HG03108 (cell line): ENCODE results near the gene KLF8.
"Not testable (repeated sequence)": the region's sequence is repeated elsewhere in the genome, so short reads cannot be mapped to it uniquely, and the experiment has no call there.

Experiments used
- ATAC-seq: cut with Tn5 transposase; IDR thresholded peaks from one replicate; pipeline ENCODE4 v1.9.1; 2021; ENCODE audit warnings: moderate library complexity; ENCODE audit not compliant: unreplicated experiment

Gene KLF8

DNA sequence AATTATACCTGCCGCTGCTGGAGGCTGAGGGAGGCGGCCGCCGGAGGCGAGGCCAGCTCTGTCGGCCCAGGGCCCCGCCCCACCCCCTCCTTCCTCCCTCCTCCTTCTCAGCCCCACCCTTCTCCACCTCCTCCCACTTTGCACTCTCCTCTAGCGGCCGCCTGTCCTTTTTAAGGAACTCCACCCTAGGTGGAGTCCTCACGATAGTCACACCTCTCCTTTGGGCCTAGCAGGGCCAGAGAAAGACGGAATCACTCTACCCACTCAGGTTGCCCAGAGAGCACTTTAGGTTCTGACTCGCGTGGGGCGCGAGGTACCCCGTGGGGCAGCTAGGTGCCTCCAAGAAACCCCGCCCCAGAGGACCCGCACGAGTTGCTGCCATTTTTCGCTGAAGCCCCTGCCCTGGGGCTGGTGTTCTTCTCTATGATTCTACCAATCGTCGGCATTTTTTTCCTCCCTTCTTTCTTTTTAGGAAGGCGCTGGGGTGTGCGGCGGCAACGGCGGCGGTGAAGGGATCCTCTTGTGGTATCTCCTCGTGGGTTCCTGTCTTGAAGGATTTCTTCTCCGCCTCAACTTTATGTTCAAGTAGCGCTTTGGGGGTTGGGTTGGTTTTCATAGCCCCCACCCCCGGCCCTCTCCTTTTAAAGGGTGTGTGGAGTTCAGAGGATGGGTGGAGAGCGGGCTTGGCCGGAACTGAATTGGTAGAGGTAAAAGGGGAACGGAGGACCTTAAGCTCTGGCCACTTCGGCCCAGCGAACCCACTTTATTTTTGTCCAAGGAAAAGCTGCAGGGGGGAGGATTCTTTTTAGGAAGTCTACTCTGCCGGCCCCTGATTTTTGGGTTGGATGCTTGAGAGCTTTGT, at the start of gene KLF8:
Gene KLF8 (plus strand): TSS at position 136 of the 862 bp plus-strand sequence. CDS start 979 bp downstream, outside the sequence.
- ATAC-seq, result peak; percentile 57

DNA sequence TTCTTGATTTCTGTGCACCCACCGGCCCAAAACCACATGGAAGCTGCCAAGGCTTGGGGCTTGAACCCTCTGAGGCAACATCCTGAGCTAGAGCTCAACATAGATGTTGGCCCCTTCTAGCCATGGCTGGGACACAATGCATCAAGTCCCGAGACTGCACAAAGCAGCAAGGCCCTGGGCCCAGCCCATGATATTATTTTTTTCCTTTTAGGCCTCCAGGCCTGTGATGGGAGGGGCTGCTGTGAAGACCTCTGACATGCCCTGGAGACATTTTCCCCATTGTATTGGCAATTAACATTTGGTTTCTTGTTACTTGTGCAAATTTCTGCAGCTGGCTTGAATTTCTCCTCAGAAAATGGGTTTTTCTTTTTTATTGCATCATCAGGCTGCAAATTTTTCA, 25.2 kb upstream of the KLF8 start:
- ATAC-seq, result not testable (repeated sequence)

- ATAC-seq, result no peak
These were observed 20.5 kb upstream of the KLF8 start for GRCh38 chrX:56211701-56212100.

DNA sequence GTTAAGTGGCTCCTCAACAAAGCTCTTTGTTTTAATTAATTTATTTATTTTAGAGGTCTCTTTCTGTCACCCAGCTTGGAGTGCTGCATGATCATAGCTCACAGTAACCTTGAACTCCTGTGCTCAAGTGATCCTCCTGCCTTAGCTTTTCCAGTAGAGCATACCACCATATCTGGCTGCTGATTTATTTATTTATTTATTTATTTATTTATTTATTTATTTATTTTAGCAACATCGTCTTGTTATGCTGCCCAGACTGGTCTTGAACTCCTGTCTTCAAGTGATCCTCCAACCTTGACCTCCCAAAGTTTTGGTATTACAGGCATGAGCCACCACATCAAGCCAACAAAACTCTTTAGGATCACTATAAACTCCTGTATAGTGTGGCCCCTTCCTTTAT, 15.8 kb upstream of the KLF8 start:
- no peak for ATAC-seq

GRCh38 chrX:56219700-56220099, 12.5 kb upstream of the KLF8 start:
- ATAC-seq, result no peak

GRCh38 chrX:56221101-56221500, 11.1 kb upstream of the KLF8 start:
- no peak for ATAC-seq

- no peak for ATAC-seq
These were observed 9.6 kb upstream of the KLF8 start for GRCh38 chrX:56222473-56223000.

- no peak for ATAC-seq
These were observed 5.2 kb upstream of the KLF8 start for GRCh38 chrX:56226980-56227379.

DNA sequence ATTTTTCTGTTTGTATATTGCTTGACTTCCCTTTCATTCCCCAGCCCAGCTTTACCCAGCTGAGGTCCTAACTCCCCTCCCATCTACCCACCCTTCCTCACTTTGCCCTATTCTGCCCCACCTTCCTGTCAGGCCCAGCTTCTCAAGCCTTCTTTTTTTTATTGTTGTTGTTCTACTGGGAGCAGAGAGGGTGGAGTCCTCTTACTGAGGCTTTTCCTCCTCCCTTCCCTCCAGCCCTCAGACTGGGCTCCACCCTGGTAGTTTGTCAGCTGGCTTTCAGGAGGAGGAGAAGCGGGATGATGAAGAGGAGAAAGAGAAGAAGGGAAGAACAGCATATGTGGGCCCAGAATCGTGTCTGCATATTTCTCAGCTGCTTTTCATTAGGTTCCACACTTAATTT, 3.2 kb upstream of the KLF8 start:
- ATAC-seq, result no peak

DNA sequence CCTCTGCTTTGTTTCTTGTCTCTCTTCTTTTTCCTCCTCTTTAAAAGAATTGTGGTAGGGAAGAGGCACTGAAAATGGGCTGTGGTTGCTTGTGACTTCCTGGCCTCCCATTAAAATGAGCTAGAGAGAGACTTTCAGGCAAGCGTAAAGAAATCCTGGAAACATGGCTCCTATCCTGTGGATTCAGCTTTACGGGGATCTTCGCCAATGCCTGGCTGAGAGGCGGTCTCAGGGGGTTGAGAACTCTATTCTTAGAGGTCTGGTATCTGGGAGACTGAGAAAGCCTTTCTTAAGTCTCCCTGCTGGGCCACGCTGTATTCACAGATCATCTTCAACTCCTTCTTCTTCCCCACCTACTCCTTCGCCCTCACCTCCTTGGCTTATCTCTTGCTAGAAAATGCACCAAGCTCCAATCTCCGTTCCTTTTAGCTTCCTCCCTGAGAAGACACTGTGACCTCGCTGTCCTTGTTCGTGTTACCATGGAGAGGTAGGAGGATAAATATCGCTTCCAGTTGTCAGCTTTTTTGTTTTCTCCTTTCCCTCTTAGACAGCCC, 542 bp upstream of the KLF8 start:
- ATAC-seq, result no peak

GRCh38 chrX:56233100-56233499, 944 bp downstream of the KLF8 start:
- no peak for ATAC-seq

DNA sequence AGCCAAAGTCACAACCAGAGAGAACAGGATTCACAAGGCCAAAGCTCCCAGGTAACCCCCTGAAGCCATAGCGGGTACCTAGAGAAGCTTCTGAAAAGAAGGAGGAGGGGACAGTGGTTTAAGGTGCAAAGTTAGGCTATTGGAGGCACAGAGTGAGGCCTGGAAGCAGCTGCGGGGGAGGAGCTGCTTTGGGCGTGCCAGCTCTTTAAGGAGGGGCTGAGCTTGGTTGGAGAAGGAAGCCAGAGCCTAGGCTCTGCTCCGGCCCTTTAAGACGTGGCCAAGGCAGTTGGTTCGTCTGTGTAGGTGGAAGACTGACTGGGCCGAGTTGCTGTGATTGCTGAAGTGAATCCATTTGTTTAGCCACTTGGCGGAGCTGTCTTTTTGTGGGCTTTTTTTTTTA, 1.5 kb downstream of the KLF8 start:
- ATAC-seq, result peak; percentile 85

DNA sequence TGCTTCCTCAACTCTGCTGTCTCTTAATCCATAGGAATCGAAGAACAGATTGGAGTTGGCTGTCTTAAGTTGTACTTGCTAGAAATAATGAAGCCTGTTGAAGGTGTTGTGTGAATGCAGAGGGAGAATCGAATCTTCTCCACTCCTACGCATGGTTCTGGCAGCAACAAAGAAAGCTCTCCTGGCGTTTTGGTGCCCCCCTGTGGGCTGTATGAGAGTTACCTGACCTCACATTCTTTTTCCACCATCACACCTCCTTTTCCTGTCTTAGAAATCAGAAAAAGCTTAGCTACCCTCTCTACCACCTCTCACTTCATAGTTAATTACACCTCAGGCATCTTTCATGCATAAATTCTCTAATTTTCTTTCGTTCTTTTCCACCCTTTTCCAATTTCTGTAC, 16.3 kb downstream of the KLF8 start:
- peak; percentile 76 for ATAC-seq

GRCh38 chrX:56253832-56254703, 21.9 kb downstream of the KLF8 start:
- ATAC-seq, result no peak

- peak; percentile 88 for ATAC-seq
These were observed 36.7 kb downstream of the KLF8 start for GRCh38 chrX:56268888-56269287.

DNA sequence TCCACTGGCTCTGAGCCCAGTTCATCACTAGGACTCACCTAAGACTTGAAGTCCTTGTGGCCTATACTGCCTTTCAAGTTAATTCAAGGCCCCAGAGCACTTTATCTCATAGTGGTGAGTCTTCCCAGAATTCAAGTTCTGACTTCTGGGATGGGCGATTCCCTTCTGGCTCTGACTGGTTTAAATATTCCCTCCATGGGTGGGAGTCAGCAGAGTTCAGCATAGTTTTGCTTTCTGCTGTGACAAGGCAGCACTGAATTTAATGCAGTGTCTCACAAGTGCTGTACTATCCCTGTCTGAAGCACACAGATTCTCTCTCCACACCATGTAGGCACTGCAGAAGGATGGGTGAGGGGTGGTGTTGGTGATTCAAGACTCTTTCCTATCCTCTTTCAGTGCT, 46.5 kb downstream of the KLF8 start:
- no peak for ATAC-seq

GRCh38 chrX:56279863-56280262, 47.7 kb downstream of the KLF8 start:
- no peak for ATAC-seq

DNA sequence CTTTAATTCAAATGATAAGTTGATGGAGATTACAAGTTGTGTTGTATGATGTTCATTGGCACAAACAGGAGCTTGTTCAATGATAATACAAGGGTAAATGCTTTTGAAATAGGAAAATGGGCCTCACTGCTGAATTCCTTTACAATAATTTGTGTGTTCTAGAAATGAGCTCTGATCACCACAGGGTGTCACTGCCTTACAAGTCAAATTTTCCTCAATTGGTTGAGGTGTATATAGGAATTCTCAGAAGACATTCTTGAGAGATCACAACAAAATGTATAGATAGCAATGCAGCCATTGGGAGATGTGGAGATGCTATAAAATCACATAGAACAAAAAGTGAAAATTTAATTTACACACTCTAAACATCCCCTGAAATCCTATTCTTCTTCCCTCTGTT, 49.6 kb downstream of the KLF8 start:
- ATAC-seq, result no peak

DNA sequence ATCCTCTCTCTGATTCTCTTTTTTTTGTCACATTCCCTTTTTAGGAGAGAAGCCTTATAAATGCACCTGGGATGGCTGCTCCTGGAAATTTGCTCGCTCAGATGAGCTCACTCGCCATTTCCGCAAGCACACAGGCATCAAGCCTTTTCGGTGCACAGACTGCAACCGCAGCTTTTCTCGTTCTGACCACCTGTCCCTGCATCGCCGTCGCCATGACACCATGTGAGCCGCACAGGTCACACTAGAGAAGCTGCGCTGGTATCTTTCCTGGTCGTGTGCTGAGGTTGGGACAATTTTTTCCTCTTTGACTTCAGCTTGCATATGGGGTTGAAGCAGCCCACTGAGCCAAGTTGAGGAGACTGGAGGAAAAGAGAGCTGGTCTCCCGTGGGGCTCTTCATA, 52.1 kb downstream of the KLF8 start:
- ATAC-seq, result no peak

DNA sequence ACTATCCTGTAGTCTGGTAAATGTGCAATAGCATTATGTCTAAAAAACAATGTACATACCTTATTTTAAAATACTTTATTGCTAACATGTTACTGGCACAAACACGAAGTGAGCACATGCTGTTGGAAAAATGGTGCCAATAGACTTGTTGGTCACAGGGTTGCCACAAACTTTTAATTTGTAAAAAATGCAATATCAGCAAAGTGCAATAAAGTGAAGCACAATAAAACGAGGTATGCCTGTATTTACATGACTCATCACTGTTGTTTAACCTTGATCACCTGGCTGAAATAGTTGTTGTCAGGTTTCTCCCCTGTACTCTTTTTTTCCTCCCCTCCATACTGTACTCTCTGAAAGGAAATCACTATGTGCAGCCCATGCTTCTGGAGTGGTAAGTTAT, 56.5 kb downstream of the KLF8 start:
- no peak for ATAC-seq

- ATAC-seq, result no peak
These were observed 57.3 kb downstream of the KLF8 start for GRCh38 chrX:56289449-56289848.
